Activated CD4-positive, alpha-beta T cell treated with anti-CD3 and anti-CD28 coated beads, Interleukin-2, amount 50 U/mL, for 16 hours (primary cell): Measurements from ENCODE around the gene CXorf51B.
"Not testable (repeated sequence)": the region's sequence is repeated elsewhere in the genome, so short reads cannot be mapped to it uniquely, and the experiment has no call there.

Experiments
- DNase-seq: peaks from one replicate; pipeline ENCODE4 v3.0.0-alpha.2; 2020

Gene CXorf51B

GRCh38 chrX:146809471-146809870 lies at the start of gene CXorf51B:
Gene CXorf51B (plus strand): TSS chrX:146809771. CDS start chrX:146809792, 21 bp downstream.
- DNase-seq: not testable (repeated sequence)

DNA sequence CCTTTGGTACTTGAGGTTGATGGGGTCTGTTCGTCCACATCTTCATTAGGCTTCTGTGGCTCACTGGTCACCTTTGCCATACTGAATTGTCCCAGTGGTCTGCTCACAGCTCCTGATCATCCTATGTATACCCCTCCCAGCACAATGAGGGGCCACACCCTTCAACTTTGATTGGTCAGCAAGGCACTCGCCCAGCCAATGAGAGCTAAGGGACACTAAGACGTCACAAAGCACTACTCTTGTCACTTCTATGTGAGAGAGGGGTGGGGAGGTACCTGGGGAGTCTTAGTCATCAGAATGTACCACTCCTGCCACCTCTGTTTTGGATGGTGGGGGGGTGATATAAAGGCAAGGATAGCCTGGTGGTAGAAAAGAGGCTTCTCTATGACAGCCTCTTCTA lies 5.1 kb downstream of the CXorf51B start, which contains the start of gene CXorf51A:
TSS of gene CXorf51A (minus strand) at position 101 of the 400 bp plus-strand sequence. CDS start at position 80, 21 bp downstream.
- DNase-seq: not testable (repeated sequence)

DNA sequence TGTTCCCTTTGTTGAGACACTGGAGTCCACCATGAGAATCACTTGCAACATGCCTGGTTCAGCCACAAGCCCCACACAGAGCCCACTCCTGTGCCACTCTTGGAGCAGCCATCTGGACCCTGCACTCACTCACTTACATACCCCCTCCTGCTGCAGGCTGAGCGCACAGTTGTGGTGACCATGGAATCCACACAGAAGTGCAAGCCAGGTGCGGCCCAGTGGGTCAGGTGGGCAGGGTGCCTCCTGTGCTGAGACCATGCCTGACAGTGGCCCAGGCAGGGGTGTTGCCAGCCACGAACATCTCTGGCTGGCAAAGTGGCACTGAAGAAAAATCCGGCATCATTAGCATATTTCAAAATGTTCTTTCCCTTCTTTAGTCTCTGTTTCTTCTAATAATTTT lies 22.4 kb downstream of the CXorf51B start:
- no peak for DNase-seq

GRCh38 chrX:146854281-146854680 lies 44.7 kb downstream of the CXorf51B start:
- DNase-seq: no peak
